Measurements from ENCODE around the gene CFAP70. TPM values are rescaled to one million over a fixed set of nuclear protein-coding genes. Genes with fewer than 3 reads are reported as not detected.
"Not testable (repeated sequence)": the region's sequence is repeated elsewhere in the genome, so short reads cannot be mapped to it uniquely, and the experiment has no call there.

CFAP70 gene
- polyA plus RNA-seq, 1 experiment: 0.24 TPM

DNA sequence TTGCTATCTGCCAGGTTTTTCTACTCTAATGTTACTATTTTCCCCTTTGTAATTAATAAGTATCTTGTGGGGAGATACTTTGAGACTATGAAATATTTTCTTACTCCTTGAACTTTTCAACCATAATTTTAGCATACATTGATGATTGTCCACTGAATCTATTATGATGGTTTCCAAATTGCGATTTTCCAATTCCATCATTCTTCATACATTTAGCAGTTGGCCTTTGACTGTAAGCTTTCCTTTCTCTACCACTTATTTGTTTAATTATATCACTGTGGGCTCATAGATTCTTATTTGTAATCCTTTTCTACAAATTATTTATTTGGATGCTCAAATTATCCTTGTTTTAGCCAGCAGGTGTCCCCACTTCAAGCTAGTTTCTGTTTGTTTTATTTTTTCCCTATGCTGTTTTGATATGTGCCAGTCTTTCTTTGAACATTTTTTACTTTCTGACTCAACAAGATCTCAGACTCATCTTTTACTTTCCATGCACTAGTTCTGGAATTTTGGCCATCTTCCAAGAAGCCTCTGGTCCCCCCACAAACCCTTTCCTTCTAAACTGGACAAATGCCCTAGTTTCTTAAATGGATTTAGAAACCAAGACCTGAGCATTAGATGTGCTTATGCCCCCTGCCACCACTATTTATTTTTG, 94.8 kb downstream of the CFAP70 start:
- ChIA-PET POLR2A (no interaction called here), CTCF (interaction anchor here (0.5 to 1.8 kb wide), 10 partner anchors 9 to 263 kb away, joined by 3 to 8 read pairs (median 4); partner anchors contain the start of gene MRPS16)
- Histone ChIP-seq H3K27ac (ENCODE audit: low read depth, low read length) (no peak overlapping the region), H3K9me3 (ENCODE audit: control insufficient read depth, insufficient read depth, low read length) (no peaks in the 10 kb centered on the region; the same call in 1 of the 2 replicates), H3K4me3 (ENCODE audit: low read depth, low read length) (no peak overlapping the region), H3K27me3 (ENCODE audit: control insufficient read depth, insufficient read depth, low read length) (peaks cover 7% of the 10 kb centered on the region)
- TF ChIP-seq, protein P1, sequence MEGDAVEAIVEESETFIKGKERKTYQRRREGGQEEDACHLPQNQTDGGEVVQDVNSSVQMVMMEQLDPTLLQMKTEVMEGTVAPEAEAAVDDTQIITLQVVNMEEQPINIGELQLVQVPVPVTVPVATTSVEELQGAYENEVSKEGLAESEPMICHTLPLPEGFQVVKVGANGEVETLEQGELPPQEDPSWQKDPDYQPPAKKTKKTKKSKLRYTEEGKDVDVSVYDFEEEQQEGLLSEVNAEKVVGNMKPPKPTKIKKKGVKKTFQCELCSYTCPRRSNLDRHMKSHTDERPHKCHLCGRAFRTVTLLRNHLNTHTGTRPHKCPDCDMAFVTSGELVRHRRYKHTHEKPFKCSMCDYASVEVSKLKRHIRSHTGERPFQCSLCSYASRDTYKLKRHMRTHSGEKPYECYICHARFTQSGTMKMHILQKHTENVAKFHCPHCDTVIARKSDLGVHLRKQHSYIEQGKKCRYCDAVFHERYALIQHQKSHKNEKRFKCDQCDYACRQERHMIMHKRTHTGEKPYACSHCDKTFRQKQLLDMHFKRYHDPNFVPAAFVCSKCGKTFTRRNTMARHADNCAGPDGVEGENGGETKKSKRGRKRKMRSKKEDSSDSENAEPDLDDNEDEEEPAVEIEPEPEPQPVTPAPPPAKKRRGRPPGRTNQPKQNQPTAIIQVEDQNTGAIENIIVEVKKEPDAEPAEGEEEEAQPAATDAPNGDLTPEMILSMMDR (IDR thresholded peaks at IDR 0.05; ENCODE audit: low read depth, low read length): peak; percentile 61
- DNase-seq (ENCODE audit: low read depth, low spot score): no peak

DNA sequence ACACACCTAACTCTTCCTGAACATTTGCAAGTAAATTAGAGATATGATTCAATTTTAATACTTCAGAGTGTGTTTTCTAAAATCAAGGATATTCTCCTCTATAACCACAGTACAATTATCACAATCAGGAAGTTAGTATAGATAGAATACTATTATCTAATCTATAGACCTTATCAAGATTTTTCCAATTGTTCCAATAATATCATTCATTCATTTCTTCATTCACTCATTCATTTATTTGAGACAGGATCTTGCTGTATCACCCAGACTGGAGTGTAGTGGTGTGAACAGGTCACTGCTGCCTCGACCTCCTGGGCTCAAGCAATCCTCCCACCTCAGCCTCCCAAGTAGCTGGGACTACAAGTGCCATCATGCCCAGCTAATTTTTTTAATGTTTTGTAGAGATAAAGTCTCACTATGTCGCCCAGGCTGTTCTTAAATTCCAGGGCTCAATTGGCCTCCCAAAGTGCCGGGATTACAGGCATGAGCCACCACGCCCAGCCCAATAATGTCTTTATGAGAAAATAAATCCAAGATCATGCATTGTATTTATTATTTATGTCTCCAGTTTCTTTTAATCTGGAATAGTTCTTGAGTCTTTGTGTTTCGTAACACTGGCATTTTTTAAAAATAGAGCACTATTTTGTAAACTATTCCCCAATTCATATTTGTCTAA, 95.6 kb downstream of the CFAP70 start:
- no peak for DNase-seq (ENCODE audit: low read depth, low spot score)
- H3K4me3 ChIP-seq (ENCODE audit: low read depth, low read length): no peak overlapping the region
- no peak overlapping the region for H3K27ac ChIP-seq (ENCODE audit: low read depth, low read length)
- TF ChIP-seq, protein P1 (IDR thresholded peaks at IDR 0.05; ENCODE audit: low read depth, low read length): no peak
- H3K9me3 ChIP-seq (ENCODE audit: control insufficient read depth, insufficient read depth, low read length): no peaks in the 10 kb centered on the region; the same call in 1 of the 2 replicates
- ChIA-PET CTCF (interaction anchor here (1.0 to 1.8 kb wide), 4 partner anchors 10 to 34 kb away, joined by 3 to 8 read pairs (median 4); partner anchors contain the start of gene MRPS16), POLR2A (no interaction called here)
- peaks cover 7% of the 10 kb centered on the region for H3K27me3 ChIP-seq (ENCODE audit: control insufficient read depth, insufficient read depth, low read length)

DNA sequence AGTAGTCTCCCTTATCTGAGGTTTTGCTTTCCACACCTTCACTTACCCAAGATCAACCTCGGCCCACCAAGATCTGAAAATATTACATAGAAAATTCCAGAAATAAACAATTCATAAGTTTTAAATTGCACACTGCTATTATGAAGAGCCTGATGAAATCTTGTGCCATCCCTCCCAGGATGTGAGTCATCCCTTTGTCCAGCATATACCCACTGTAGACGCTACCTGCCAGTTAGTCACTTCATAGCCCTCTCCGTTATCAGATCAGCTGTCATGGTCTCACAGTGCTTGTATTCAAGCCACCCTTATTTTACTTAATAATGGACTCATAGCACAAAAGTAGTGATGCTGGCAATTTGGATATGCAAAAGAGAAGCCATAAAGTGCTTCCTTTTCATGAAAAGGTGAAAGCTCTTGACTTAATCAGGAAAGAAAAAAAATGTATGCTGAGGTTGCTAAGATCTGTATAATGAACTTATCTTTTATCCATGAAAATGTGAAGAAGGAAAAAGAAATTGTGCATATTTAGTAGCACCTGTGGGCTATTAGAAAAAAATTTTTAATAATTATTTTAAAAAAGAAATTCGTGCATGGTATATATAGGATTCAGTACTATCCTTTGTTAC, 96.4 kb downstream of the CFAP70 start:
- POLR2A ChIA-PET: no interaction called here
- peak; percentile 43 for DNase-seq (ENCODE audit: low read depth, low spot score)
- TF ChIP-seq, protein P1 (IDR thresholded peaks at IDR 0.05; ENCODE audit: low read depth, low read length): no peak
- H3K27ac ChIP-seq (ENCODE audit: low read depth, low read length): no peak overlapping the region
- peaks cover 6% of the 10 kb centered on the region for H3K27me3 ChIP-seq (ENCODE audit: control insufficient read depth, insufficient read depth, low read length)
- no peaks in the 10 kb centered on the region; the same call in 1 of the 2 replicates for H3K9me3 ChIP-seq (ENCODE audit: control insufficient read depth, insufficient read depth, low read length)
- CTCF ChIA-PET: no interaction called here
- no peak overlapping the region for H3K4me3 ChIP-seq (ENCODE audit: low read depth, low read length)

DNA sequence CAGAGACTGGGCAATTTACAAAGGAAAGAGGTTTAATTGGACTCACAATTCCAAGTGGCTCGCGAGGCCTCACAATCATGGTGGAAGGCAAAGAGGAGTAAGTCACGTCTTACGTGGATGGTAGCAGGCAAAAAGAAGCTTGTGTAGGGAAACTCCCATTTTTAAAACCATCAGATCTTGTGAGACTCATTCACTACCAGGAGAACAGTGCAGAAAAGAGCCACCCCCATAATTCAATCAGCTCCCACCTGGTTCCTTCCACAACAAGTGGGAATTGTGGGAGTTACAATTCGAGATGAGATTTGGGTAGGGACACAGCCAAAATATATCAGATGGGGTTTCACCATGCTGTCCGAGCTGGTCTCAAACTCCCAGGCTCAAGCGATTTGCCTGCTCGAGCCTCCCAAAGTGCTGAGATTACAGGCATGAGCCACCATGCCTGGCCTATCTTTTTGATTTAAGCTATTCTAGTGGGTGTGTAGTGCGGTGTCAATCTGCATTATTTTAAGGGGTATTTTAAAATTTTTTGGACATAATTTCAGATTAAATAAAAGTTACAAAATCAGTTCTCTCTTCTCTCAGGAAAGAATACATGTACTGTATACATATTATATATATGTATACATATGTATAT, 97.2 kb downstream of the CFAP70 start:
- no peaks in the 10 kb centered on the region; the same call in 1 of the 2 replicates for H3K9me3 ChIP-seq (ENCODE audit: control insufficient read depth, insufficient read depth, low read length)
- ChIA-PET POLR2A (no interaction called here), CTCF (no interaction called here)
- TF ChIP-seq, protein P1 (IDR thresholded peaks at IDR 0.05; ENCODE audit: low read depth, low read length): no peak
- no peak for DNase-seq (ENCODE audit: low read depth, low spot score)
- H3K4me3 ChIP-seq (ENCODE audit: low read depth, low read length): no peak overlapping the region
- H3K27me3 ChIP-seq (ENCODE audit: control insufficient read depth, insufficient read depth, low read length): no peaks in the 10 kb centered on the region
- no peak overlapping the region for H3K27ac ChIP-seq (ENCODE audit: low read depth, low read length)

DNA sequence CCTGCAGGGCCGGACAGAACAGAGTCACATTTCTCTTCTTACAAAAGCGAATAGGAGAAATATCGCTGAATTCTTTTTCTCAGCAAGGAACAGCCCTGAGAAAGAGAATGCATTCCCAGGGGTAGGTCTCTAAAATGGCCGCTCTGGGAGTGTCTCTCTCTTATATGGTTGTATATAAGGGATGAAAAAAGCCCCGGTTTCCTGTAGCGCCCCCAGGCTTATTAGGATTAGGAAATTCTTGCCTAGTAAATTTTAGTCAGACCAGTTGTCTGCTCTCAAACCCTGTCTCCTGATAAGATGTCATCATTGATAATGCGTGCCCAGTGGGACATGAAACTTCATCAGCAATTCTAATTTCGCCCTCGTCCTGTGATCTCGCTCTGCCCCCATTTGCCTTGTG, 100.1 kb downstream of the CFAP70 start:
- H3K27ac ChIP-seq (ENCODE audit: low read depth, low read length); CTCF ChIA-PET; H3K4me3 ChIP-seq (ENCODE audit: low read depth, low read length); H3K27me3 ChIP-seq (ENCODE audit: control insufficient read depth, insufficient read depth, low read length); DNase-seq (ENCODE audit: low read depth, low spot score); POLR2A ChIA-PET; H3K9me3 ChIP-seq (ENCODE audit: control insufficient read depth, insufficient read depth, low read length): not testable (repeated sequence)
